ENCODE measurements around the gene PLCD3.

GRCh38 chr17:45127548-45128300 lies 4.6 kb downstream of the PLCD3 start:
- TF ChIP-seq CTCF (CRISPR knock-in tag; IDR thresholded peaks at IDR 0.05) (peak; percentile 20; the same call in 1 of the 2 replicates), BHLHE40 (IDR thresholded peaks at IDR 0.05; ENCODE audit: low read length) (peak; percentile 55; the same call in 1 of the 2 replicates), ADNP (CRISPR knock-in tag; IDR thresholded peaks at IDR 0.05) (no peak), HDAC6 (IDR thresholded peaks at IDR 0.05; ENCODE audit: low read depth, low read length) (no peak), CHD2 (IDR thresholded peaks at IDR 0.05; ENCODE audit: low read depth, low read length) (no peak), MLXIP (CRISPR knock-in tag; IDR thresholded peaks at IDR 0.05; ENCODE audit: borderline replicate concordance) (no peak), ZNF232 (CRISPR knock-in tag; IDR thresholded peaks at IDR 0.05; ENCODE audit: borderline replicate concordance) (no peak), REST (IDR thresholded peaks at IDR 0.05; ENCODE audit: borderline replicate concordance in 1 of 2, low read depth in 1 of 2, low read length in 2 of 2) (peak in 1 of 2 experiments; percentile 53; a peak in 2 of 4 replicates), ZNF317 (CRISPR knock-in tag; IDR thresholded peaks at IDR 0.05) (peak; percentile 57; the same call in 1 of the 2 replicates), KDM1A (CRISPR knock-in tag; IDR thresholded peaks at IDR 0.05) (no peak), ZBTB33 (CRISPR knock-in tag; IDR thresholded peaks at IDR 0.05) (peak; percentile 10; the same call in 1 of the 2 replicates), PCBP1 (IDR thresholded peaks at IDR 0.05; ENCODE audit: borderline replicate concordance, low read depth, low read length) (no peak), MAX (IDR thresholded peaks at IDR 0.05) (0 out of 2 replicates have a peak, but pooled peaks have one; percentile 33), GABPB1 (CRISPR knock-in tag; IDR thresholded peaks at IDR 0.05) (peak; percentile 42; the same call in 1 of the 2 replicates)
